Fibroblast of lung (primary cell): Measurements from ENCODE around the gene CYP19A1.
A peak's percentile ranks its signal among the peaks of the same experiment; 100 is the strongest.

Experiments
- CTCF ChIP-seq, 2 donors: IDR thresholded peaks in 1 of 2; conservative IDR thresholded peaks in 1 of 2; 1 replicate in 1 of 2; 2 replicates in 1 of 2; pipeline ENCODE4 v1.5.1; 2011 to 2012; ENCODE audit warnings: low read length in 2 of 2, control low read depth in 1 of 2, inconsistent platforms in 1 of 2, low read depth in 1 of 2, mild to moderate bottlenecking in 1 of 2
- EZH2 ChIP-seq: IDR thresholded peaks from 2 replicates; pipeline ENCODE4 v1.5.1; 2012; ENCODE audit warnings: low read length, control low read depth, mild to moderate bottlenecking; ENCODE audit errors: missing control alignments

- peak; percentile 93 to 94 for TF ChIP-seq CTCF (conservative IDR thresholded peaks at IDR 0.05 in 1 of 2, IDR thresholded peaks at IDR 0.05 in 1 of 2; ENCODE audit: low read depth in 1 of 2, low read length in 2 of 2)
- no peak for TF ChIP-seq EZH2
Measured at GRCh38 chr15:51192521-51193280, 145.7 kb downstream of the CYP19A1 start.
